Muscle of back (tissue), 11 donors: ENCODE measurements around the gene RTP3. TPM values are rescaled to one million over a fixed set of nuclear protein-coding genes. Genes with fewer than 3 reads are reported as not detected.
"Not testable (repeated sequence)": the region's sequence is repeated elsewhere in the genome, so short reads cannot be mapped to it uniquely, and the experiment has no call there.

Source experiments
- DNase-seq, 3 donors: peaks; one replicate each; pipeline versions ENCODE4 v3.0.0 to v3.0.0-alpha.2; 2013
- polyA plus RNA-seq, 10 donors: library from polyadenylated mRNA; unstranded; fragments of 120-200 nt; gene quantifications; one replicate each; pipeline ENCODE4 v1.2.1, GENCODE V29; 2013; ENCODE audit not compliant: insufficient read length in 10 of 10

RTP3 gene
- polyA plus RNA-seq, 10 donors, result 0.15 TPM; not detected in 9

- DNase-seq, result no peak
These were observed 47.2 kb downstream of the RTP3 start for GRCh38 chr3:46544771-46545503.

- no peak for DNase-seq
These were observed 48.2 kb downstream of the RTP3 start for GRCh38 chr3:46545818-46546630.

GRCh38 chr3:46546896-46547440 is 49.2 kb downstream of the RTP3 start:
- DNase-seq, result no peak

GRCh38 chr3:46548611-46549010 is 50.8 kb downstream of the RTP3 start:
- DNase-seq, result not testable (repeated sequence)

DNA sequence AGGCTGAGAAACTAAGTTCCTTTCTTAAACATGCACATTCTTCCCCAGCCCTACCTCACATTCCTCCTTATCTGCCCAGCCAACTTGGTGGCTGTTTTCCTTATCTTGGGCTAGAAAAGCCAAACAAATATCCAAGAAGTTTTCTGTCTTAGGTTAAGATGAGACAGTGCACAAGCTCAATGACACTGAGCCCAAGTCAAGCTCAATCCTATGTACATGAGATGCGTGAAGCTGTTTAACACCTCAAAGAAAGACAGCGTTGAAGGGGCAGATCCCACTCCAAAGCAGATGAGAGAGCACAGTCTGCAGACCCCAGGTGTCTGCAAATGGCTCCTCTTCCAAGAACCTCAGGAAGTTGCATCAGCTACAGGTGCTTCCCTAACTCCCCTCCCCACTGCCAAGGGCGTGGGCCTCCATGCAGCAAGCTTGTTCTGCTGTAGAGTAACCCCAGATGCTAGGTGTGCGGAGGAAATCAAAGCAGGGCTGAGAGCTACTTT is 51.7 kb downstream of the RTP3 start:
- DNase-seq, result no peak

GRCh38 chr3:46549989-46550388 is 52.2 kb downstream of the RTP3 start:
- no peak for DNase-seq

Other genes starting within 250 kb of the RTP3 start
- gene CCR2, start 143.9 kb upstream of the RTP3 start, polyA plus RNA-seq, result 1 to 10 TPM in 4 of 10 donors, under 1 TPM in 6; 0.56 to 2.0 (median 0.92) TPM
- gene CCR5, start 127.0 kb upstream of the RTP3 start, polyA plus RNA-seq, result 1 to 10 TPM in 1 of 10 donors, under 1 TPM in 9; 0.13 to 1.3 (median 0.42) TPM
- under 1 TPM; 0.35 to 0.78 (median 0.59) TPM for gene CCRL2, start 90.7 kb upstream of the RTP3 start, polyA plus RNA-seq
- gene LTF, start 33.1 kb upstream of the RTP3 start, polyA plus RNA-seq, result 1 to 10 TPM; 1.2 to 3.9 (median 1.9) TPM
- gene LRRC2, start 68.3 kb downstream of the RTP3 start, polyA plus RNA-seq, result 1 to 10 TPM; 1.9 to 5.3 (median 4.0) TPM
- gene FAM240A, start 114.5 kb downstream of the RTP3 start, polyA plus RNA-seq, result under 1 TPM; 0.13 to 0.41 (median 0.27) TPM
- gene ALS2CL, start 195.7 kb downstream of the RTP3 start, polyA plus RNA-seq, result 10 to 100 TPM in 1 of 10 donors, 1 to 10 TPM in 9; 2.8 to 10.3 (median 5.1) TPM
- gene TMIE, start 203.4 kb downstream of the RTP3 start, polyA plus RNA-seq, result 1 to 10 TPM in 3 of 10 donors, under 1 TPM in 7; 0.62 to 1.9 (median 0.90) TPM
- gene PRSS50, start 219.9 kb downstream of the RTP3 start, polyA plus RNA-seq, result under 1 TPM in 7 of 10 donors, not detected in 3; 0.09 to 0.30 (median 0.16) TPM